DOHH2 (cell line): Measurements from ENCODE around the gene ROR2.

Experiments used
- H3F3A ChIP-seq: fragments of 200-600 bp; sonication (generic), shearing (Covaris generic); 2 replicates; pipeline ENCODE4 v1.6.0; 2016; ENCODE audit warnings: antibody characterized with exemption, mild to moderate bottlenecking; ENCODE audit not compliant: control insufficient read depth, insufficient read depth
- H3K27ac ChIP-seq: fragments of 200-600 bp; sonication (generic); 2 replicates; pipeline ENCODE4 v1.5.1; 2014; ENCODE audit warnings: low read depth, mild to moderate bottlenecking, low read length, moderate library complexity
- H3K27me3 ChIP-seq: fragments of 200-600 bp; sonication (generic); 2 replicates; pipeline ENCODE4 v1.6.1; 2014; ENCODE audit warnings: mild to moderate bottlenecking, low read length, mixed read lengths; ENCODE audit not compliant: control insufficient read depth
- H3K36me3 ChIP-seq: fragments of 200-600 bp; sonication (generic); 2 replicates; pipeline ENCODE4 v1.6.1; 2014; ENCODE audit warnings: mild to moderate bottlenecking, low read length, moderate library complexity, mixed read lengths; ENCODE audit not compliant: control insufficient read depth
- H3K4me1 ChIP-seq: fragments of 200-600 bp; sonication (generic); 2 replicates; pipeline ENCODE4 v1.6.1; 2014; ENCODE audit warnings: mild to moderate bottlenecking, low read length, mixed read lengths; ENCODE audit not compliant: control insufficient read depth
- H3K4me2 ChIP-seq: fragments of 200-600 bp; sonication (generic); 2 replicates; pipeline ENCODE4 v1.6.0; 2014; ENCODE audit warnings: mild to moderate bottlenecking, low read length, moderate library complexity
- H3K4me3 ChIP-seq: fragments of 200-600 bp; sonication (generic); 2 replicates; pipeline ENCODE4 v1.5.1; 2014; ENCODE audit warnings: mild to moderate bottlenecking, low read length, mixed read lengths
- H3K79me2 ChIP-seq: fragments of 200-600 bp; sonication (generic); 2 replicates; pipeline ENCODE4 v1.6.1; 2014; ENCODE audit warnings: mild to moderate bottlenecking, low read length, mixed read lengths; ENCODE audit not compliant: control insufficient read depth
- H3K9me2 ChIP-seq: fragments of 200-600 bp; sonication (generic); replicated peaks from 2 replicates; pipeline ENCODE4 v1.6.1; 2014; ENCODE audit warnings: mild to moderate bottlenecking, low read length, mixed read lengths; ENCODE audit not compliant: control insufficient read depth
- H3K9me3 ChIP-seq: fragments of 200-600 bp; sonication (generic); 2 replicates; pipeline ENCODE4 v1.6.1; 2014; ENCODE audit warnings: antibody characterized with exemption, low read length, mixed read lengths; ENCODE audit not compliant: control insufficient read depth, insufficient read depth
- H4K20me1 ChIP-seq: fragments of 200-600 bp; sonication (generic); 2 replicates; pipeline ENCODE4 v1.6.0; 2014; ENCODE audit warnings: low read depth, mild to moderate bottlenecking, antibody characterized with exemption, low read length, moderate library complexity; ENCODE audit not compliant: control insufficient read depth, insufficient read depth
- EZH2phosphoT487 ChIP-seq: fragments of 200-600 bp; sonication (generic); IDR thresholded peaks from 2 replicates; pipeline ENCODE4 v1.6.1; 2017; ENCODE audit warnings: borderline replicate concordance, mild to moderate bottlenecking, antibody characterized with exemption, low read length, moderate library complexity, mixed read lengths
- TF ChIP-seq, protein P1 (sequence below): fragments of 200-600 bp; sonication (generic); IDR thresholded peaks from one replicate; pipeline ENCODE4 v1.5.1; 2014; ENCODE audit warnings: antibody characterized with exemption, mild to moderate bottlenecking, low read depth, low read length; ENCODE audit not compliant: poor library complexity, severe bottlenecking

The ROR2 gene

DNA sequence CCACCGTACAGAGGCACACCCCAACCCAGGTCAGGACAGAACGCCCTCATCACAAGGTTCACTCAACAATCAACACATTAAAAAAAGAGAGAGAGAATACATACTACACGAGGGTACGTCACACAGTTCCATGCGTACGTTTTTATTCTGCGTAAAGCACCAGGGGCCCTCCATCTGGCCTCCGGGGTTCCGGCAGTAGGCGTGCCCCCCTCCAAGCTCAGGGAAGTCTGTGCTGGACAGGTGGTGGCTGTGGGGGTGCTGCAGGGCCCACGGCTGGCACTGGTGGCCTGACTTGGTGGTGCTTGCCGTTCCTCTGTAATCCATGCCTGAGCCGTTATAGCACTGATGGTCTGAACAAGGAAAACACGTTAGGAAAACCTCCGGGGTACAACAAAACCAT, 219.2 kb downstream of the ROR2 start:
- H3K36me3 ChIP-seq = no peaks in the 10 kb centered on the region
- no peaks in the 10 kb centered on the region for H3K9me3 ChIP-seq
- H3K27me3 ChIP-seq = no peaks in the 10 kb centered on the region
- no peaks in the 10 kb centered on the region for H4K20me1 ChIP-seq
- H3K79me2 ChIP-seq = no peaks in the 10 kb centered on the region
- H3K4me3 ChIP-seq = no peak overlapping the region
- H3K9me2 ChIP-seq = no peaks in the 10 kb centered on the region
- H3K4me1 ChIP-seq = no peaks in the 10 kb centered on the region
- no peak overlapping the region for H3K4me2 ChIP-seq
- H3K27ac ChIP-seq = no peak overlapping the region
- no peak for TF ChIP-seq EZH2phosphoT487
- TF ChIP-seq, protein P1, sequence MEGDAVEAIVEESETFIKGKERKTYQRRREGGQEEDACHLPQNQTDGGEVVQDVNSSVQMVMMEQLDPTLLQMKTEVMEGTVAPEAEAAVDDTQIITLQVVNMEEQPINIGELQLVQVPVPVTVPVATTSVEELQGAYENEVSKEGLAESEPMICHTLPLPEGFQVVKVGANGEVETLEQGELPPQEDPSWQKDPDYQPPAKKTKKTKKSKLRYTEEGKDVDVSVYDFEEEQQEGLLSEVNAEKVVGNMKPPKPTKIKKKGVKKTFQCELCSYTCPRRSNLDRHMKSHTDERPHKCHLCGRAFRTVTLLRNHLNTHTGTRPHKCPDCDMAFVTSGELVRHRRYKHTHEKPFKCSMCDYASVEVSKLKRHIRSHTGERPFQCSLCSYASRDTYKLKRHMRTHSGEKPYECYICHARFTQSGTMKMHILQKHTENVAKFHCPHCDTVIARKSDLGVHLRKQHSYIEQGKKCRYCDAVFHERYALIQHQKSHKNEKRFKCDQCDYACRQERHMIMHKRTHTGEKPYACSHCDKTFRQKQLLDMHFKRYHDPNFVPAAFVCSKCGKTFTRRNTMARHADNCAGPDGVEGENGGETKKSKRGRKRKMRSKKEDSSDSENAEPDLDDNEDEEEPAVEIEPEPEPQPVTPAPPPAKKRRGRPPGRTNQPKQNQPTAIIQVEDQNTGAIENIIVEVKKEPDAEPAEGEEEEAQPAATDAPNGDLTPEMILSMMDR = no peak
- H3F3A ChIP-seq = no peaks in the 10 kb centered on the region

DNA sequence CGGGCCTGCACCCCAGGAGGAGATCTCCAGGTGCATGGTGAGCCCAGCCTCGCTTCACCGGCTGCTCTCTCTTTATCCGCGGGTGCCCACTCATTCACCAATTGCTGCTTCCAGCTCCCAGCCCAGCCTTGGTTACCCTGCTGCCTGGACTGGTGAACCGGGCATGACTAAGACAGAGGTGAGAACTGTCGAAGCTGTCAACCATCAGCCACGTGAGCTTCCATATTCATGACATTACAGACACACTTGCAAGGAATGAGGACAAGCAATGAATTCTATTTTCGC, 220.5 kb downstream of the ROR2 start:
- Histone ChIP-seq H4K20me1 (no peaks in the 10 kb centered on the region), H3K36me3 (no peaks in the 10 kb centered on the region), H3K79me2 (no peaks in the 10 kb centered on the region), H3K27me3 (no peaks in the 10 kb centered on the region), H3F3A (no peaks in the 10 kb centered on the region), H3K9me3 (no peaks in the 10 kb centered on the region), H3K4me3 (no peak overlapping the region), H3K9me2 (no peaks in the 10 kb centered on the region), H3K4me1 (no peaks in the 10 kb centered on the region), H3K27ac (no peak overlapping the region), H3K4me2 (no peak overlapping the region)
- TF ChIP-seq, protein P1 = no peak
- no peak for TF ChIP-seq EZH2phosphoT487

DNA sequence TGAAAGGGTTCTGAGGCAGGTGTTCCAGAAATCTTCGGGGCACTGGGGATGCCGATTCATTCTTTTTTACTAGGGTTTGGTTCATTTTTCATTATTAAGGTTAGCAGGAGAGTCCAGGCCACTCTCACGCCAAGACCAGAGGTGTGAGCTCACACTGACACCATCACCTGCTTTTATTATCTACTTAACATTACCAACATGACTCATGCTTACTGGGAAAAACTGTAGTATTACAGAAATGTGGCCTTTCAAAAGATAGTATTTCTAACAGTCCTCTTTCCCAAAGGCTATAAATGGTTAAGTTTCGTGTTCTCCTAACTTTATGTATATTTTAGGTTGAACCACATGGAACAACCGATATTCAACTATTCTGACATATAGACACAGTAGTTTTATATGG, 222.1 kb downstream of the ROR2 start:
- Histone ChIP-seq H3K79me2 (no peaks in the 10 kb centered on the region), H3K9me3 (no peaks in the 10 kb centered on the region), H4K20me1 (no peaks in the 10 kb centered on the region), H3K9me2 (no peaks in the 10 kb centered on the region), H3K4me2 (no peak overlapping the region), H3F3A (no peaks in the 10 kb centered on the region), H3K4me3 (no peak overlapping the region), H3K4me1 (no peaks in the 10 kb centered on the region), H3K27ac (no peak overlapping the region), H3K36me3 (no peaks in the 10 kb centered on the region), H3K27me3 (no peaks in the 10 kb centered on the region)
- TF ChIP-seq EZH2phosphoT487 = no peak
- TF ChIP-seq, protein P1 = no peak

DNA sequence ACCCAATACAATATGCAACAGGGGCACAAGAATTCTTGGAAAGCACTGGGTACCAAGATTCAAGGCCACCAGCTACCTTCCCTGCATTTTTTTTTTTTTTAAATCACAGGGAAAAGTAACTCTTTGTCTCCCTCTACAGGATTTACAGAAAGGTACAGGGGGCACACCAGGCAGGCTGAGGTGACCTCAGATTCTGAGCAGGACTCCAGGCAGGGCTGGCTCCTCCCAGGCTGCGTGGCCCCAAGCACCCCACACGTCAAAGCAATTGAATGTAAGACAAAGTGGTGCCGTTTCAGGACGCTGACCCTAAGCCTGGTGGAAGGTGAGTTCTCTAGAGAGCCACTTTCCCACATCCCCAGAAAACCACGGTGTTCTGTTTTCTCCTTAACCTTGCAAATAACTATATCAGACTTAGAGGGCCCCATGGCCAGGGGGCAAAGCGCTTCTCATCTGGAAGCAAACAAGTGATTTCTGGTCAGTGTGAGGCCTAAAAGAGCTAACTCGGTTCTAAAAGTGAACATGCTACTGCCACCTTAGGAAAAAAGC, 222.6 kb downstream of the ROR2 start:
- Histone ChIP-seq H3K79me2 (no peaks in the 10 kb centered on the region), H3K36me3 (no peaks in the 10 kb centered on the region), H3K9me3 (no peaks in the 10 kb centered on the region), H3K4me3 (no peak overlapping the region), H3K27me3 (no peaks in the 10 kb centered on the region), H4K20me1 (no peaks in the 10 kb centered on the region), H3K9me2 (no peaks in the 10 kb centered on the region), H3K4me1 (no peaks in the 10 kb centered on the region), H3F3A (no peaks in the 10 kb centered on the region), H3K4me2 (no peak overlapping the region), H3K27ac (no peak overlapping the region)
- no peak for TF ChIP-seq EZH2phosphoT487
- TF ChIP-seq, protein P1 = peak; percentile 69
